IMR-90 (cell line): Measurements from ENCODE around the gene RPRML. TPM values are rescaled to one million over a fixed set of nuclear protein-coding genes. Genes with fewer than 3 reads are reported as not detected.

Experiments
- ATAC-seq: fragments of 200-7000 bp; cut with Tn5 transposase; 2 replicates; pipeline ENCODE4 v1.9.1; 2020; ENCODE audit warnings: low read depth, mild to moderate bottlenecking, moderate library complexity
- BruUV-seq: library from RNA; stranded (reverse); fragments of 400-500 nt; replicated peaks from 2 replicates; lab custom pipeline; 2021; lab: Mats Ljungman, UMichigan
- CTCF ChIA-PET: fragments of 300-600 bp; formaldehyde crosslinking; extraction: SDS; loops from one replicate; lab custom pipeline; 2021; ENCODE audit warnings: antibody characterized with exemption; lab: Yijun Ruan, JAX
- POLR2A ChIA-PET: fragments of 300-600 bp; sonication (Branson Sonifier 250); formaldehyde crosslinking; loops from one replicate; lab custom pipeline; 2022; ENCODE audit warnings: antibody characterized with exemption; ENCODE audit not compliant: unreplicated experiment; lab: Charles Lee
- DNase-seq: peaks from one replicate; pipeline ENCODE4 v3.0.0; 2013
- H2AFZ ChIP-seq: replicated peaks from 2 replicates; pipeline ENCODE3; 2013; ENCODE audit warnings: low read length, mild to moderate bottlenecking; ENCODE audit not compliant: poor library complexity
- H2AK5ac ChIP-seq: 2 replicates; pipeline ENCODE4 v1.6.1; 2013; ENCODE audit warnings: low read depth, low read length, inconsistent platforms
- H2AK9ac ChIP-seq: replicated peaks from 2 replicates; pipeline ENCODE3; 2013; ENCODE audit warnings: mild to moderate bottlenecking, low read depth, low read length, moderate library complexity; ENCODE audit not compliant: poor library complexity
- H2BK120ac ChIP-seq: 2 replicates; pipeline ENCODE4 v1.6.1; 2013; ENCODE audit warnings: low read depth, low read length, inconsistent platforms
- H2BK15ac ChIP-seq: 3 replicates; pipeline ENCODE4 v1.6.1; 2013; ENCODE audit warnings: low read depth, low read length, inconsistent platforms
- H2BK20ac ChIP-seq: 2 replicates; pipeline ENCODE4 v1.6.1; 2013; ENCODE audit warnings: low read depth, mild to moderate bottlenecking, inconsistent platforms, low read length, moderate library complexity
- H2BK5ac ChIP-seq: 2 replicates; pipeline ENCODE4 v1.6.1; 2013; ENCODE audit warnings: mild to moderate bottlenecking, low read depth, low read length, inconsistent platforms; ENCODE audit not compliant: poor library complexity, severe bottlenecking
- H3K14ac ChIP-seq: replicated peaks from 2 replicates; pipeline ENCODE4 v1.6.1; 2013; ENCODE audit warnings: low read depth, low read length, inconsistent platforms
- H3K18ac ChIP-seq: 2 replicates; pipeline ENCODE4 v1.6.1; 2013; ENCODE audit warnings: low read depth, low read length, control low read depth
- H3K23ac ChIP-seq: 2 replicates; pipeline ENCODE4 v1.6.1; 2013; ENCODE audit warnings: low read depth, low read length, inconsistent platforms
- H3K27ac ChIP-seq: 2 replicates; pipeline ENCODE4 v1.5.1; 2013; ENCODE audit warnings: mild to moderate bottlenecking, control low read depth, low read length; ENCODE audit not compliant: insufficient read depth
- H3K27me3 ChIP-seq: 2 replicates; pipeline ENCODE4 v1.6.1; 2013; ENCODE audit warnings: low read length; ENCODE audit not compliant: control insufficient read depth, insufficient read depth
- H3K36me3 ChIP-seq: 2 replicates; pipeline ENCODE4 v1.6.1; 2013; ENCODE audit warnings: low read length, mixed read lengths; ENCODE audit not compliant: control insufficient read depth, insufficient read depth
- H3K4ac ChIP-seq: 2 replicates; pipeline ENCODE4 v1.6.1; 2013; ENCODE audit warnings: low read depth, low read length, inconsistent platforms
- H3K4me1 ChIP-seq: 2 replicates; pipeline ENCODE4 v1.6.1; 2013; ENCODE audit warnings: low read length, mixed read lengths; ENCODE audit not compliant: control insufficient read depth, insufficient read depth
- H3K4me2 ChIP-seq: 2 replicates; pipeline ENCODE4 v1.6.1; 2013; ENCODE audit warnings: low read depth, mild to moderate bottlenecking, control low read depth, low read length, moderate library complexity
- H3K4me3 ChIP-seq: 2 replicates; pipeline ENCODE4 v1.5.1; 2013; ENCODE audit warnings: low read depth, mild to moderate bottlenecking, control low read depth, low read length, moderate library complexity; ENCODE audit not compliant: insufficient read depth
- H3K56ac ChIP-seq: 2 replicates; pipeline ENCODE4 v1.6.1; 2013; ENCODE audit warnings: low read length, inconsistent platforms; ENCODE audit not compliant: insufficient read depth; ENCODE audit errors: extremely low read depth
- H3K79me1 ChIP-seq, 2 experiments: 2 replicates each; pipeline ENCODE4 v1.6.1; 2013; ENCODE audit warnings: low read length in 2 of 2, inconsistent platforms in 1 of 2, low read depth in 1 of 2
- H3K9ac ChIP-seq: 2 replicates; pipeline ENCODE4 v1.6.1; 2013; ENCODE audit warnings: low read depth, low read length, control low read depth
- H3K9me1 ChIP-seq: 2 replicates; pipeline ENCODE4 v1.6.1; 2013; ENCODE audit warnings: low read length, inconsistent platforms; ENCODE audit not compliant: insufficient read depth
- H3K9me3 ChIP-seq: 2 replicates; pipeline ENCODE4 v1.6.1; 2013; ENCODE audit warnings: low read length; ENCODE audit not compliant: control insufficient read depth, insufficient read depth
- H4K20me1 ChIP-seq: 2 replicates; pipeline ENCODE4 v1.6.1; 2013; ENCODE audit warnings: low read length, inconsistent platforms; ENCODE audit not compliant: insufficient read depth
- H4K5ac ChIP-seq: 2 replicates; pipeline ENCODE4 v1.6.1; 2013; ENCODE audit warnings: mild to moderate bottlenecking, low read depth, low read length, control low read depth
- H4K8ac ChIP-seq, 2 experiments: 2 replicates each; pipeline ENCODE4 v1.6.1; 2013; ENCODE audit warnings: low read depth in 2 of 2, low read length in 2 of 2, control low read depth in 1 of 2, inconsistent platforms in 1 of 2
- H4K91ac ChIP-seq: 2 replicates; pipeline ENCODE4 v1.6.1; 2013; ENCODE audit warnings: low read depth, low read length, inconsistent platforms; ENCODE audit not compliant: insufficient read depth
- BHLHE40 ChIP-seq: fragments of 150-350 bp; IDR thresholded peaks from 2 replicates; pipeline ENCODE4 v1.6.1; 2016; ENCODE audit warnings: mild to moderate bottlenecking, low read depth, low read length
- CEBPB ChIP-seq: IDR thresholded peaks from 2 replicates; pipeline ENCODE4 v1.6.1; 2012; ENCODE audit warnings: low read depth, low read length, improper control_type of control experiment
- NFE2L2 ChIP-seq: fragments of 150-350 bp; IDR thresholded peaks from 2 replicates; pipeline ENCODE4 v1.6.1; 2016; ENCODE audit warnings: low read depth, mild to moderate bottlenecking, low read length
- POLR2A ChIP-seq: IDR thresholded peaks from 2 replicates; pipeline ENCODE4 v1.6.1; 2012; ENCODE audit warnings: mild to moderate bottlenecking, low read depth, low read length
- RCOR1 ChIP-seq: IDR thresholded peaks from 2 replicates; pipeline ENCODE4 v1.6.1; 2012; ENCODE audit warnings: mild to moderate bottlenecking, low read length, improper control_type of control experiment; ENCODE audit not compliant: insufficient replicate concordance
- SMC3 ChIP-seq: fragments of 150-350 bp; IDR thresholded peaks from 2 replicates; pipeline ENCODE4 v1.6.1; 2016; ENCODE audit warnings: low read depth, mild to moderate bottlenecking, antibody characterized with exemption, low read length, moderate library complexity
- USF2 ChIP-seq: fragments of 150-350 bp; IDR thresholded peaks from 2 replicates; pipeline ENCODE4 v1.6.1; 2017; ENCODE audit warnings: mild to moderate bottlenecking, antibody characterized with exemption, low read length, low read depth
- WGBS, 2 experiments: methylation state at CpG; one replicate each; pipeline versions ENCODE4 v1.1.5 to v1.1.7; 2013; ENCODE audit warnings: missing lambda C conversion rate in 2 of 2; ENCODE audit not compliant: insufficient read length in 1 of 2; ENCODE audit errors: extremely low coverage in 2 of 2; 5-methylcytosine and 5-hydroxymethylcytosine counted together
- dilution Hi-C: fragments of 300-500 bp; cut with HindIII; formaldehyde crosslinking; loops from one replicate; pipeline ENCODE4 v1.14.3; 2018; ENCODE audit warnings: low sequenced_read_pairs; ENCODE audit not compliant: unreplicated experiment
- in situ Hi-C: fragments of 300-500 bp; cut with MboI; formaldehyde crosslinking; loops from 3 replicates; pipeline ENCODE4 v1.14.3; 2019; ENCODE audit warnings: low sequenced_read_pairs, inconsistent platforms, mixed read lengths
- intact Hi-C: fragments of 100-400 bp; cut with micrococcal nuclease; formaldehyde crosslinking; loops from 2 replicates; pipeline ENCODE4 v1.10.0; 2022
- polyA plus RNA-seq, 3 experiments: library from polyadenylated mRNA; depleted of rRNA; stranded (reverse); fragments of >200 nt; gene quantifications; 2 replicates each; pipeline ENCODE4 v1.2.3, GENCODE V29; 2012; ENCODE audit warnings: low replicate concordance in 1 of 3
- total RNA-seq: library from RNA; depleted of rRNA; stranded (reverse); fragments of >200 nt; gene quantifications from 2 replicates; pipeline ENCODE4 v1.2.3, GENCODE V29; 2012
- TF ChIP-seq, protein P1 (sequence below): conservative IDR thresholded peaks from 2 replicates; pipeline ENCODE4 v1.5.1; 2012; ENCODE audit warnings: mild to moderate bottlenecking, low read depth, low read length, improper control_type of control experiment

Gene RPRML
- total and polyA plus RNA-seq, 2 of the 4 experiments (the other 2 are of a cell fraction): not detected

DNA sequence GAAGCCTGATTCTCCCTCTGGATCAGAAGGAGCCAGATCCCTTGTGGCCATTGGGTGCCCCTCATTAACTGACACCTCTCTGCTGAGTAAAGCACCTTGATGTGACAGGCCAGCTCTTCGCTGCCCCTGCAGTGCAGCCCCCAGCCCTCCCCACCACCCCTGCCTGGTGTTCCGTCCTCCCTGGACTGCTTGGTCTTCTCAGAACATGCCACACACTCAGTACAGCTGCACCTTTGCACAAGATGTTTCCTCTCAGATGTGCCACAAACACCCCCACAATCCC, 35.9 kb downstream of the RPRML start:
- H3K9me3 ChIP-seq: no peaks in the 10 kb centered on the region
- H2AK9ac ChIP-seq: no peak overlapping the region
- DNase-seq: no peak
- no peak overlapping the region for H3K18ac ChIP-seq
- H3K79me1 ChIP-seq: 0 out of 4 replicates have a peak, but pooled peaks cover 0 to 5% of the 10 kb centered on the region in 2 experiments
- H3K9ac ChIP-seq: no peak overlapping the region
- no peak overlapping the region for H4K5ac ChIP-seq
- intact Hi-C loops (loop anchor here (5.0 kb wide), 1 partner anchor 179 kb away; no protein-coding TSS in a partner anchor), dilution Hi-C loops (no loop called here), in situ Hi-C loops (loop anchor here (5.0 kb wide), 1 partner anchor 106 kb away; no protein-coding TSS in a partner anchor)
- no peaks in the 10 kb centered on the region for H3K27me3 ChIP-seq
- no peak overlapping the region for H2BK15ac ChIP-seq
- no TSS peak for BruUV-seq
- ATAC-seq: peak; percentile 2; the same call in 1 of the 2 replicates
- no peak overlapping the region for H3K27ac ChIP-seq
- H2AFZ ChIP-seq: peak overlapping the region; percentile 65
- no peak overlapping the region for H3K4me2 ChIP-seq
- H3K14ac ChIP-seq: no peak overlapping the region
- no peak overlapping the region for H4K91ac ChIP-seq
- no peak overlapping the region for H2BK5ac ChIP-seq
- H2BK20ac ChIP-seq: no peak overlapping the region
- H3K4me1 ChIP-seq: peaks cover 10% of the 10 kb centered on the region
- peaks cover 25% of the 10 kb centered on the region for H4K20me1 ChIP-seq
- H4K8ac ChIP-seq: no peak overlapping the region
- WGBS, 2 experiments: 60% methylated on average over 1 of the region's 2 CpGs; no CpG with 5 or more reads in 1 of the 2 experiments
- TF ChIP-seq POLR2A (no peak), BHLHE40 (no peak), RCOR1 (no peak), NFE2L2 (no peak), SMC3 (no peak), USF2 (no peak), CEBPB (no peak)
- TF ChIP-seq, protein P1, sequence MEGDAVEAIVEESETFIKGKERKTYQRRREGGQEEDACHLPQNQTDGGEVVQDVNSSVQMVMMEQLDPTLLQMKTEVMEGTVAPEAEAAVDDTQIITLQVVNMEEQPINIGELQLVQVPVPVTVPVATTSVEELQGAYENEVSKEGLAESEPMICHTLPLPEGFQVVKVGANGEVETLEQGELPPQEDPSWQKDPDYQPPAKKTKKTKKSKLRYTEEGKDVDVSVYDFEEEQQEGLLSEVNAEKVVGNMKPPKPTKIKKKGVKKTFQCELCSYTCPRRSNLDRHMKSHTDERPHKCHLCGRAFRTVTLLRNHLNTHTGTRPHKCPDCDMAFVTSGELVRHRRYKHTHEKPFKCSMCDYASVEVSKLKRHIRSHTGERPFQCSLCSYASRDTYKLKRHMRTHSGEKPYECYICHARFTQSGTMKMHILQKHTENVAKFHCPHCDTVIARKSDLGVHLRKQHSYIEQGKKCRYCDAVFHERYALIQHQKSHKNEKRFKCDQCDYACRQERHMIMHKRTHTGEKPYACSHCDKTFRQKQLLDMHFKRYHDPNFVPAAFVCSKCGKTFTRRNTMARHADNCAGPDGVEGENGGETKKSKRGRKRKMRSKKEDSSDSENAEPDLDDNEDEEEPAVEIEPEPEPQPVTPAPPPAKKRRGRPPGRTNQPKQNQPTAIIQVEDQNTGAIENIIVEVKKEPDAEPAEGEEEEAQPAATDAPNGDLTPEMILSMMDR: no peak
- ChIA-PET POLR2A (no interaction called here), CTCF (interaction anchor here (0.8 to 1.8 kb wide), 4 partner anchors 9 to 100 kb away, joined by 3 to 7 read pairs (median 6); no protein-coding TSS in a partner anchor)
- H3K56ac ChIP-seq: no peak overlapping the region
- H2BK120ac ChIP-seq: no peak overlapping the region
- H2AK5ac ChIP-seq: no peak overlapping the region
- H3K4me3 ChIP-seq: no peak overlapping the region
- H3K36me3 ChIP-seq: peaks cover 21% of the 10 kb centered on the region
- no peak overlapping the region for H3K23ac ChIP-seq
- H3K4ac ChIP-seq: no peak overlapping the region
- H3K9me1 ChIP-seq: peaks cover 3% of the 10 kb centered on the region; the same call in 1 of the 2 replicates
